Measurements from ENCODE around the gene FILIP1.
"Not testable (repeated sequence)": the region's sequence is repeated elsewhere in the genome, so short reads cannot be mapped to it uniquely, and the experiment has no call there.

FILIP1 gene

GRCh38 chr6:75458895-75459294 lies 34.7 kb downstream of the FILIP1 start:
- FAIRE-seq = no peak

GRCh38 chr6:75450903-75451302 lies 42.7 kb downstream of the FILIP1 start:
- FAIRE-seq (peak; percentile 51), DNase-seq (ENCODE audit: low spot score) (no peak)

More at GRCh38 chr6:75458895-75459294, 34.7 kb downstream of the FILIP1 start:
- DNase-seq (ENCODE audit: low spot score) = no peak

- FAIRE-seq (no peak), DNase-seq (ENCODE audit: low spot score) (no peak)
Observed at GRCh38 chr6:75449630-75450206, 43.9 kb downstream of the FILIP1 start.

- FAIRE-seq = no peak
- DNase-seq (ENCODE audit: low spot score) = no peak
Observed at GRCh38 chr6:75446241-75446880, 47.2 kb downstream of the FILIP1 start.

- FAIRE-seq = no peak
- no peak for DNase-seq (ENCODE audit: low spot score)
Observed at GRCh38 chr6:75445738-75446137, 47.9 kb downstream of the FILIP1 start.

GRCh38 chr6:75444899-75445298 lies 48.7 kb downstream of the FILIP1 start:
- no peak for DNase-seq (ENCODE audit: low spot score)

GRCh38 chr6:75441883-75442282 lies 51.7 kb downstream of the FILIP1 start:
- not testable (repeated sequence) for FAIRE-seq; DNase-seq (ENCODE audit: low spot score)

More at GRCh38 chr6:75444899-75445298, 48.7 kb downstream of the FILIP1 start:
- no peak for FAIRE-seq

GRCh38 chr6:75441479-75441878 lies 52.1 kb downstream of the FILIP1 start:
- DNase-seq (ENCODE audit: low spot score); FAIRE-seq: not testable (repeated sequence)

- DNase-seq (ENCODE audit: low spot score) = no peak
- FAIRE-seq = no peak
Observed at GRCh38 chr6:75438442-75439116, 55.0 kb downstream of the FILIP1 start.

GRCh38 chr6:75438013-75438431 lies 55.6 kb downstream of the FILIP1 start:
- DNase-seq (ENCODE audit: low spot score) (no peak), FAIRE-seq (no peak)

GRCh38 chr6:75437421-75437891 lies 56.1 kb downstream of the FILIP1 start:
- FAIRE-seq = peak; percentile 46
- peak; percentile 61 for DNase-seq (ENCODE audit: low spot score)

GRCh38 chr6:75436869-75437268 lies 56.7 kb downstream of the FILIP1 start:
- FAIRE-seq = no peak

GRCh38 chr6:75432809-75433208 lies 60.8 kb downstream of the FILIP1 start:
- not testable (repeated sequence) for DNase-seq (ENCODE audit: low spot score); FAIRE-seq

More at GRCh38 chr6:75436869-75437268, 56.7 kb downstream of the FILIP1 start:
- no peak for DNase-seq (ENCODE audit: low spot score)

GRCh38 chr6:75431379-75431778 lies 62.2 kb downstream of the FILIP1 start:
- FAIRE-seq (peak; percentile 4), DNase-seq (ENCODE audit: low spot score) (peak; percentile 58)

GRCh38 chr6:75430631-75431325 lies 62.8 kb downstream of the FILIP1 start:
- FAIRE-seq (no peak), DNase-seq (ENCODE audit: low spot score) (no peak)

GRCh38 chr6:75429061-75429703 lies 64.4 kb downstream of the FILIP1 start:
- no peak for FAIRE-seq
- no peak for DNase-seq (ENCODE audit: low spot score)

GRCh38 chr6:75428204-75428603 lies 65.4 kb downstream of the FILIP1 start:
- DNase-seq (ENCODE audit: low spot score) (no peak), FAIRE-seq (no peak)

- DNase-seq (ENCODE audit: low spot score) (no peak), FAIRE-seq (no peak)
Observed at GRCh38 chr6:75427329-75427728, 66.3 kb downstream of the FILIP1 start.

- peak; percentile 16 for DNase-seq (ENCODE audit: low spot score)
- no peak for FAIRE-seq
Observed at GRCh38 chr6:75424618-75425548, 68.7 kb downstream of the FILIP1 start.

GRCh38 chr6:75423386-75423785 lies 70.2 kb downstream of the FILIP1 start:
- no peak for FAIRE-seq
- no peak for DNase-seq (ENCODE audit: low spot score)

All from RCC 7860 (cell line).